OCI-LY1 (cell line): Measurements from ENCODE around the gene FTSJ1.

ENCODE experiments used
- H2AFZ ChIP-seq: fragments of 200-600 bp; sonication (generic), shearing (Covaris generic); 2 replicates; pipeline ENCODE4 v1.6.0; 2014; ENCODE audit warnings: antibody characterized with exemption, mild to moderate bottlenecking, low read length
- H3F3A ChIP-seq: fragments of 200-600 bp; sonication (generic), shearing (Covaris generic); 2 replicates; pipeline ENCODE4 v1.6.0; 2014; ENCODE audit warnings: mild to moderate bottlenecking, antibody characterized with exemption, low read length, moderate library complexity; ENCODE audit not compliant: insufficient read depth
- H3K27ac ChIP-seq: fragments of 200-600 bp; sonication (generic); 2 replicates; pipeline ENCODE4 v1.5.1; 2014; ENCODE audit warnings: low read length, mixed run types, mild to moderate bottlenecking, low read depth; ENCODE audit not compliant: poor library complexity, severe bottlenecking
- H3K27me3 ChIP-seq: fragments of 200-600 bp; sonication (generic); 2 replicates; pipeline ENCODE4 v1.6.0; 2014; ENCODE audit warnings: antibody characterized with exemption, mild to moderate bottlenecking, low read length, moderate library complexity; ENCODE audit not compliant: insufficient read depth
- H3K36me3 ChIP-seq: fragments of 200-600 bp; sonication (generic); 2 replicates; pipeline ENCODE4 v1.6.1; 2014; ENCODE audit warnings: mild to moderate bottlenecking, antibody characterized with exemption, low read length, moderate library complexity, mixed read lengths; ENCODE audit not compliant: insufficient read depth
- H3K4me1 ChIP-seq: fragments of 200-600 bp; sonication (generic); 2 replicates; pipeline ENCODE4 v1.5.1; 2014; ENCODE audit warnings: mild to moderate bottlenecking, low read length, moderate library complexity; ENCODE audit not compliant: insufficient read depth, severe bottlenecking
- H3K4me2 ChIP-seq: fragments of 200-600 bp; sonication (generic), shearing (Covaris generic); 2 replicates; pipeline ENCODE4 v1.6.1; 2014; ENCODE audit warnings: low read length
- H3K4me3 ChIP-seq: fragments of 200-600 bp; sonication (generic); 2 replicates; pipeline ENCODE4 v1.5.1; 2014; ENCODE audit warnings: low read length, low read depth, mild to moderate bottlenecking, mixed read lengths; ENCODE audit not compliant: poor library complexity, severe bottlenecking
- H3K79me2 ChIP-seq: fragments of 200-600 bp; shearing (Covaris generic); 2 replicates; pipeline ENCODE4 v1.6.1; 2016; ENCODE audit warnings: mixed run types, low read length, mixed read lengths; ENCODE audit not compliant: insufficient read depth
- H3K9ac ChIP-seq: fragments of 200-600 bp; sonication (generic), shearing (Covaris generic); 2 replicates; pipeline ENCODE4 v1.6.1; 2014; ENCODE audit warnings: mild to moderate bottlenecking, low read length, mixed read lengths
- H3K9me2 ChIP-seq: fragments of 200-600 bp; sonication (generic), shearing (Covaris generic); 2 replicates; pipeline ENCODE4 v1.6.1; 2014; ENCODE audit warnings: low read depth, mild to moderate bottlenecking, low read length, mixed read lengths
- H3K9me3 ChIP-seq: fragments of 200-600 bp; shearing (Covaris generic); 2 replicates; pipeline ENCODE4 v1.6.1; 2014; ENCODE audit warnings: low read length, mixed read lengths
- H4K20me1 ChIP-seq: fragments of 200-600 bp; sonication (generic), shearing (Covaris generic); 2 replicates; pipeline ENCODE4 v1.6.0; 2016; ENCODE audit warnings: mild to moderate bottlenecking, low read length; ENCODE audit not compliant: insufficient read depth
- CTCF ChIP-seq: fragments of 200-600 bp; sonication (generic), shearing (Covaris generic); IDR thresholded peaks from 2 replicates; pipeline ENCODE4 v1.5.1; 2017; ENCODE audit warnings: mild to moderate bottlenecking, antibody characterized with exemption, low read length, moderate library complexity, mixed read lengths
- EZH2 ChIP-seq: fragments of 200-600 bp; sonication (generic), shearing (Covaris generic); IDR thresholded peaks from 2 replicates; pipeline ENCODE4 v1.8.0; 2017; ENCODE audit warnings: borderline replicate concordance, mixed run types, mild to moderate bottlenecking, antibody characterized with exemption, low read length, moderate library complexity, mixed read lengths

The FTSJ1 gene

DNA sequence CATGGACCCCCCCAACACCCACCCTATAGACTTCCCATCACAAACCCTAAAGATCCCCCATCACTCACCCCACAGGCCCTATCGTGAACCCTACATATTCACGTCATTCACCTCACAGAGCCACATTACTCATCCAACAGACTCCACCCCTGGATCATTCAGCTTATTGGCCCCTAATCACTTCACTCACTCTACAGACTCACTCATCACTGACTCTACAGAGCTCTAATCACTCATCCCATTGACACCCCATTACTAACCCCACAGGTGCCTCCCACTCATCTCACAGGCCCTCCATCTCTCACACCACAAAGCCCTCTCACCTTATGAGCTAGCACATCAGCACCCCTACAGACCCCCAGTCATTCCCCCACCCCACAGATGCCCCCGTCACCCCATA lies 57.2 kb downstream of the FTSJ1 start:
- Histone ChIP-seq H3K36me3 (peaks cover 7% of the 10 kb centered on the region), H3K9me3 (no peaks in the 10 kb centered on the region), H3K9ac (no peak overlapping the region), H3K79me2 (no peaks in the 10 kb centered on the region), H3F3A (no peaks in the 10 kb centered on the region), H2AFZ (no peak overlapping the region), H3K27ac (no peak overlapping the region), H3K4me3 (no peak overlapping the region), H3K4me2 (no peak overlapping the region), H3K27me3 (no peaks in the 10 kb centered on the region), H3K9me2 (no peaks in the 10 kb centered on the region), H3K4me1 (no peaks in the 10 kb centered on the region), H4K20me1 (no peaks in the 10 kb centered on the region)
- TF ChIP-seq EZH2 (no peak), CTCF (no peak)
